Omental fat pad (tissue), 4 donors: ENCODE data around the gene LAMP1. TPM values are rescaled to one million over a fixed set of nuclear protein-coding genes. Genes with fewer than 3 reads are reported as not detected.

Experiments used
- ATAC-seq: fragments of 150-250 bp; one replicate; pipeline ENCODE4 v1.9.1; 2016; ENCODE audit warnings: mild to moderate bottlenecking, moderate library complexity; ENCODE audit not compliant: low FRiP score
- DNase-seq: peaks from one replicate; pipeline ENCODE4 v3.0.0-alpha.2; 2019; ENCODE audit warnings: low spot score
- CTCF ChIP-seq, 3 donors: fragments of 450-650 bp; IDR thresholded peaks; one replicate each; pipeline ENCODE4 v1.5.1; 2016 to 2017; ENCODE audit warnings: antibody characterized with exemption in 3 of 3, mild to moderate bottlenecking in 3 of 3, moderate library complexity in 2 of 3
- total RNA-seq, 4 donors: library from RNA; depleted of rRNA; stranded (reverse); fragments of >200 nt; gene quantifications; one replicate each; pipeline ENCODE4 v1.1.0, GENCODE V29; 2016

The LAMP1 gene
- total RNA-seq, 4 donors from 2014 or later = 91.0 to 132 (median 106) TPM

GRCh38 chr13:113320226-113320875 is 23.3 kb downstream of the LAMP1 start:
- no peak for ATAC-seq
- DNase-seq = no peak
- no peak for TF ChIP-seq CTCF (IDR thresholded peaks at IDR 0.05)

- TF ChIP-seq CTCF (IDR thresholded peaks at IDR 0.05) = no peak
- DNase-seq = no peak
- ATAC-seq = no peak
These were observed 24.5 kb downstream of the LAMP1 start for GRCh38 chr13:113321546-113321945.

GRCh38 chr13:113322043-113322461 is 25.0 kb downstream of the LAMP1 start:
- TF ChIP-seq CTCF (IDR thresholded peaks at IDR 0.05) = no peak
- DNase-seq (no peak), ATAC-seq (no peak)

GRCh38 chr13:113322890-113323651 is 26.0 kb downstream of the LAMP1 start:
- TF ChIP-seq CTCF (IDR thresholded peaks at IDR 0.05) = no peak
- ATAC-seq (no peak), DNase-seq (no peak)

- DNase-seq (no peak), ATAC-seq (no peak)
- TF ChIP-seq CTCF (IDR thresholded peaks at IDR 0.05) = no peak
These were observed 26.8 kb downstream of the LAMP1 start for GRCh38 chr13:113323869-113324268.

- ATAC-seq (no peak), DNase-seq (no peak)
- TF ChIP-seq CTCF (IDR thresholded peaks at IDR 0.05) = no peak
These were observed 27.4 kb downstream of the LAMP1 start for GRCh38 chr13:113324398-113324797.

GRCh38 chr13:113325779-113326178 is 28.7 kb downstream of the LAMP1 start:
- ATAC-seq (no peak), DNase-seq (no peak)
- TF ChIP-seq CTCF (IDR thresholded peaks at IDR 0.05) = no peak
